ENCODE results near the gene CDC42BPG. TPM values are rescaled to one million over a fixed set of nuclear protein-coding genes. Genes with fewer than 3 reads are reported as not detected.

CDC42BPG gene
- polyA plus RNA-seq, 1 donor from 2014 or later = not detected

- no peaks in the 10 kb centered on the region for H4K20me1 ChIP-seq (ENCODE audit: insufficient read depth)
- no peaks in the 10 kb centered on the region for H3K9me3 ChIP-seq (ENCODE audit: low read length)
- no peak overlapping the region for H2AFZ ChIP-seq (ENCODE audit: low read depth, low read length)
- H3K4me3 ChIP-seq (ENCODE audit: low read length) = peak overlapping the region; percentile 66
- H3K4me2 ChIP-seq (ENCODE audit: low read length) = no peak overlapping the region
- peak overlapping the region; percentile 51 for H3K9ac ChIP-seq (ENCODE audit: low read length)
- TF ChIP-seq REST (IDR thresholded peaks at IDR 0.05; ENCODE audit: borderline replicate concordance) = no peak
- no peak for TF ChIP-seq POLR2AphosphoS5 (IDR thresholded peaks at IDR 0.05)
- TF ChIP-seq MXI1 (conservative IDR thresholded peaks at IDR 0.05; ENCODE audit: poor library complexity, severe bottlenecking) = no peak
- no peak for TF ChIP-seq EZH2 (IDR thresholded peaks at IDR 0.05; ENCODE audit: borderline replicate concordance, insufficient read depth, low read length, poor library complexity, severe bottlenecking)
- TF ChIP-seq EP300 (conservative IDR thresholded peaks at IDR 0.05; ENCODE audit: poor library complexity, severe bottlenecking) = no peak
- TF ChIP-seq RAD21 (conservative IDR thresholded peaks at IDR 0.05) = no peak
- no peak for TF ChIP-seq CTCF (IDR thresholded peaks at IDR 0.05; ENCODE audit: poor library complexity, severe bottlenecking)
- no peak for TF ChIP-seq TAF1 (IDR thresholded peaks at IDR 0.05; ENCODE audit: low read depth)
- no peak for TF ChIP-seq SMC3 (conservative IDR thresholded peaks at IDR 0.05; ENCODE audit: poor library complexity)
- no peaks in the 10 kb centered on the region for H3K9me2 ChIP-seq (ENCODE audit: insufficient read depth, low read length)
- H3K27me3 ChIP-seq (ENCODE audit: insufficient read depth, low read depth, low read length) = no peaks in the 10 kb centered on the region
- no peaks in the 10 kb centered on the region for H3F3A ChIP-seq (ENCODE audit: insufficient read depth, low read length, poor library complexity, severe bottlenecking)
- no peak overlapping the region for H3K27ac ChIP-seq (ENCODE audit: low read length)
- no peaks in the 10 kb centered on the region for H3K79me2 ChIP-seq (replicated peaks; ENCODE audit: insufficient read depth, low read length)
- H3K36me3 ChIP-seq (ENCODE audit: insufficient read depth, low read length) = peaks cover 9% of the 10 kb centered on the region
These were observed 41.9 kb downstream of the CDC42BPG start for GRCh38 chr11:64802370-64803157.

- TF ChIP-seq EZH2 (IDR thresholded peaks at IDR 0.05; ENCODE audit: borderline replicate concordance, insufficient read depth, low read length, poor library complexity, severe bottlenecking) (no peak), MXI1 (conservative IDR thresholded peaks at IDR 0.05; ENCODE audit: poor library complexity, severe bottlenecking) (no peak), SMC3 (conservative IDR thresholded peaks at IDR 0.05; ENCODE audit: poor library complexity) (no peak), TAF1 (IDR thresholded peaks at IDR 0.05; ENCODE audit: low read depth) (no peak), REST (IDR thresholded peaks at IDR 0.05; ENCODE audit: borderline replicate concordance) (no peak), RAD21 (conservative IDR thresholded peaks at IDR 0.05) (no peak), POLR2AphosphoS5 (IDR thresholded peaks at IDR 0.05) (no peak), EP300 (conservative IDR thresholded peaks at IDR 0.05; ENCODE audit: poor library complexity, severe bottlenecking) (no peak), CTCF (IDR thresholded peaks at IDR 0.05; ENCODE audit: poor library complexity, severe bottlenecking) (no peak)
- no peaks in the 10 kb centered on the region for H3K9me2 ChIP-seq (ENCODE audit: insufficient read depth, low read length)
- no peaks in the 10 kb centered on the region for H3K79me2 ChIP-seq (replicated peaks; ENCODE audit: insufficient read depth, low read length)
- H4K20me1 ChIP-seq (ENCODE audit: insufficient read depth) = no peaks in the 10 kb centered on the region
- H3K27ac ChIP-seq (ENCODE audit: low read length) = no peak overlapping the region
- H3K27me3 ChIP-seq (ENCODE audit: insufficient read depth, low read depth, low read length) = no peaks in the 10 kb centered on the region
- no peak overlapping the region for H2AFZ ChIP-seq (ENCODE audit: low read depth, low read length)
- peaks cover 9% of the 10 kb centered on the region for H3K36me3 ChIP-seq (ENCODE audit: insufficient read depth, low read length)
- no peaks in the 10 kb centered on the region for H3F3A ChIP-seq (ENCODE audit: insufficient read depth, low read length, poor library complexity, severe bottlenecking)
- no peaks in the 10 kb centered on the region for H3K9me3 ChIP-seq (ENCODE audit: low read length)
- no peak overlapping the region for H3K9ac ChIP-seq (ENCODE audit: low read length)
- no peak overlapping the region for H3K4me2 ChIP-seq (ENCODE audit: low read length)
- H3K4me3 ChIP-seq (ENCODE audit: low read length) = peak overlapping the region; percentile 66
These were observed 42.7 kb downstream of the CDC42BPG start for GRCh38 chr11:64801561-64802369.
